ENCODE data around the gene TTC23. TPM values are rescaled to one million over a fixed set of nuclear protein-coding genes. Genes with fewer than 3 reads are reported as not detected.

TTC23 gene
- polyA plus RNA-seq, 2 of the 4 experiments (the other 2 are of a cell fraction) = 7.0 to 16.5 TPM

DNA sequence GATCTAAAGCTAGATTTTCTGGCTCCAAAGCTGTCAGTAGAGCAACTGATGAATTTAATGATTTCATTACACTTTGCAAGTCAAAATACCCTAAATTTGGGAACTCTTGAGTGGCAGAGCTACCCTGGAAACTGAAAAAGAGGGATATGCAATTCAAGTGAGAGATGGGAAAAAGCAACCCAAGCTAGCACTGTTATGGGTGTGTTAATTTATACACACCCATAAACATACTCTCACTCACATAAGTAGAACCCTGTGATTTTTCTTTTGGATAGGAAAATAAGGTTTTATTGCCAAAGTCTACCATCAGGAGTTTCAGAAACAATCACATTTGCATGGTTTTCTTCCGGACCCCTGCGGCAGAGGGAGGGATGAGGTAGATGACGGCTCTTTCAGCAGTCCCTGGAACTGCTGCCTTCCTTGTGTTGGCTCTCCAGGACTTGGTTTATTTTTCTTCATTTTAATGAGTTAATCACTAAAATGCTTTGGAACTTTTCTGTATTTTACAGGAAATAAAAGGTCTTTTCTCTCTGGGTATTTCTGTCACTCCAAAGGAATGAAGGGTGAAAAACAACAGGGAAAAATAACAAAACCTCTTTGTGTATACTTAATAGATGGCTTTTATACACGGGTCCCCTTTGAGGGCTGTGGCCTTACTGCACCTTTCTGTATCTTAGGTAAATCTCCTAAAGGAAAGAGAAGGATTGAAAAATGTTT lies 63.8 kb downstream of the TTC23 start:
- 70% methylated on average over 4 of the region's 4 CpGs for WGBS (ENCODE audit: missing lambda C conversion rate)
- ChIA-PET POLR2A (no interaction called here), CTCF (interaction anchor here (1.1 to 1.5 kb wide), 2 partner anchors 80 to 519 kb away, joined by 4 to 7 read pairs; partner anchors contain the start of gene SYNM)
- Histone ChIP-seq H3K4me1 (no peaks in the 10 kb centered on the region), H3K4me2 (no peak overlapping the region), H3K4me3 (no peak overlapping the region), H3K27ac (no peak overlapping the region), H3K9me3 (no peaks in the 10 kb centered on the region)
- FAIRE-seq (no peak), DNase-seq (ENCODE audit: low read depth in 1 of 2, low spot score in 1 of 2) (no peak), ATAC-seq (no peak)
- no peak for TF ChIP-seq KDM5A (IDR thresholded peaks at IDR 0.05)
- TF ChIP-seq ZNF302 (CRISPR knock-in tag; IDR thresholded peaks at IDR 0.05) = no peak
- TF ChIP-seq CBX8 (IDR thresholded peaks at IDR 0.05) = no peak
- no peak for TF ChIP-seq HOXA7 (CRISPR knock-in tag; IDR thresholded peaks at IDR 0.05)
- no peak for TF ChIP-seq MAZ (IDR thresholded peaks at IDR 0.05; ENCODE audit: borderline replicate concordance, low read depth, low read length)
- TF ChIP-seq ESRRA (IDR thresholded peaks at IDR 0.05; ENCODE audit: borderline replicate concordance, low read length) = no peak
- TF ChIP-seq POLR2A (IDR thresholded peaks at IDR 0.05; ENCODE audit: low read length) = no peak
- TF ChIP-seq MAFK (IDR thresholded peaks at IDR 0.05; ENCODE audit: partially characterized antibody) = no peak
- no peak for TF ChIP-seq CHD4 (IDR thresholded peaks at IDR 0.05; ENCODE audit: borderline replicate concordance)
- TF ChIP-seq REST (IDR thresholded peaks at IDR 0.05) = no peak
- TF ChIP-seq KDM1A (IDR thresholded peaks at IDR 0.05; ENCODE audit: low read depth) = no peak
- no peak for TF ChIP-seq SREBF2 (IDR thresholded peaks at IDR 0.05)
- TF ChIP-seq HDAC2 (IDR thresholded peaks at IDR 0.05) = no peak
- TF ChIP-seq NR3C1 (IDR thresholded peaks at IDR 0.05) = no peak
- TF ChIP-seq MYC (IDR thresholded peaks at IDR 0.05; ENCODE audit: borderline replicate concordance, low read length) = no peak
- no peak for TF ChIP-seq HMGXB4 (CRISPR knock-in tag; IDR thresholded peaks at IDR 0.05; ENCODE audit: borderline replicate concordance)
- TF ChIP-seq CBX2 (IDR thresholded peaks at IDR 0.05; ENCODE audit: borderline replicate concordance, low read depth) = no peak

- no peaks in the 10 kb centered on the region for H3K9me3 ChIP-seq
- no peak overlapping the region for H3K27ac ChIP-seq
- WGBS (ENCODE audit: missing lambda C conversion rate) = 100% methylated on average over 1 of the region's 1 CpG
- TF ChIP-seq PHF8 (IDR thresholded peaks at IDR 0.05; ENCODE audit: borderline replicate concordance, low read depth) (no peak), KDM5A (IDR thresholded peaks at IDR 0.05) (no peak), CBX2 (IDR thresholded peaks at IDR 0.05; ENCODE audit: borderline replicate concordance, low read depth) (no peak), POLR2AphosphoS2 (conservative IDR thresholded peaks at IDR 0.05; ENCODE audit: low read length) (no peak), EP300 (IDR thresholded peaks at IDR 0.05) (no peak), RFX5 (IDR thresholded peaks at IDR 0.05) (no peak), CHD2 (IDR thresholded peaks at IDR 0.05; ENCODE audit: low read length, partially characterized antibody) (no peak), SMC3 (IDR thresholded peaks at IDR 0.05) (no peak), NFE2L2 (conservative IDR thresholded peaks at IDR 0.05; ENCODE audit: low read length) (no peak), MAFK (IDR thresholded peaks at IDR 0.05; ENCODE audit: partially characterized antibody) (no peak), FOSB (CRISPR knock-in tag; IDR thresholded peaks at IDR 0.05) (no peak), RNF2 (IDR thresholded peaks at IDR 0.05; ENCODE audit: borderline replicate concordance, low read depth) (no peak), POLR2A (IDR thresholded peaks at IDR 0.05; ENCODE audit: low read length) (no peak), EHF (CRISPR knock-in tag; IDR thresholded peaks at IDR 0.05) (no peak), MYC (IDR thresholded peaks at IDR 0.05; ENCODE audit: borderline replicate concordance, low read length) (no peak), CEBPB (IDR thresholded peaks at IDR 0.05) (no peak), NPAS2 (CRISPR knock-in tag; IDR thresholded peaks at IDR 0.05; ENCODE audit: borderline replicate concordance) (no peak), ESRRA (IDR thresholded peaks at IDR 0.05; ENCODE audit: borderline replicate concordance, low read length) (no peak)
- TF ChIP-seq, protein P1, sequence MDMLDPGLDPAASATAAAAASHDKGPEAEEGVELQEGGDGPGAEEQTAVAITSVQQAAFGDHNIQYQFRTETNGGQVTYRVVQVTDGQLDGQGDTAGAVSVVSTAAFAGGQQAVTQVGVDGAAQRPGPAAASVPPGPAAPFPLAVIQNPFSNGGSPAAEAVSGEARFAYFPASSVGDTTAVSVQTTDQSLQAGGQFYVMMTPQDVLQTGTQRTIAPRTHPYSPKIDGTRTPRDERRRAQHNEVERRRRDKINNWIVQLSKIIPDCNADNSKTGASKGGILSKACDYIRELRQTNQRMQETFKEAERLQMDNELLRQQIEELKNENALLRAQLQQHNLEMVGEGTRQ (IDR thresholded peaks at IDR 0.05) = no peak
- TF ChIP-seq, protein P2, sequence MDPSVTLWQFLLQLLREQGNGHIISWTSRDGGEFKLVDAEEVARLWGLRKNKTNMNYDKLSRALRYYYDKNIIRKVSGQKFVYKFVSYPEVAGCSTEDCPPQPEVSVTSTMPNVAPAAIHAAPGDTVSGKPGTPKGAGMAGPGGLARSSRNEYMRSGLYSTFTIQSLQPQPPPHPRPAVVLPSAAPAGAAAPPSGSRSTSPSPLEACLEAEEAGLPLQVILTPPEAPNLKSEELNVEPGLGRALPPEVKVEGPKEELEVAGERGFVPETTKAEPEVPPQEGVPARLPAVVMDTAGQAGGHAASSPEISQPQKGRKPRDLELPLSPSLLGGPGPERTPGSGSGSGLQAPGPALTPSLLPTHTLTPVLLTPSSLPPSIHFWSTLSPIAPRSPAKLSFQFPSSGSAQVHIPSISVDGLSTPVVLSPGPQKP (IDR thresholded peaks at IDR 0.05; ENCODE audit: low read depth, low read length) = no peak
- ChIA-PET CTCF (interaction anchor here (0.6 to 2.9 kb wide), 3 partner anchors 31 to 58 kb away, joined by 3 to 17 read pairs (median 3); no protein-coding TSS in a partner anchor), POLR2A (interaction anchor here (0.7 kb wide), 1 partner anchor 213 kb away, joined by 5 read pairs; no protein-coding TSS in a partner anchor)
- DNase-seq (ENCODE audit: low read depth in 1 of 2, low spot score in 1 of 2) (no peak), FAIRE-seq (no peak), ATAC-seq (no peak)
- H3K4me3 ChIP-seq = no peak overlapping the region
- no peak overlapping the region for H3K4me2 ChIP-seq
- H3K4me1 ChIP-seq = no peaks in the 10 kb centered on the region
Observed at GRCh38 chr15:99182791-99183190, 66.6 kb downstream of the TTC23 start.

All from A549 (cell line).